Anterior cingulate cortex (tissue), 58 donors: Measurements from ENCODE around the gene TDRKH.
A peak's percentile ranks its signal among the peaks of the same experiment; 100 is the strongest.
"Not testable (repeated sequence)": the region's sequence is repeated elsewhere in the genome, so short reads cannot be mapped to it uniquely, and the experiment has no call there.

ENCODE experiments used
- DNase-seq, 58 donors: peaks; one replicate each; lab custom pipeline; 2025; lab: John Stamatoyannopoulos, UW

The TDRKH gene

GRCh38 chr1:151774256-151774922, 15.9 kb downstream of the TDRKH start:
- no peak for DNase-seq

- peak in 1 of 58 donors; percentile 12 for DNase-seq
Observed at GRCh38 chr1:151773702-151774101, 16.6 kb downstream of the TDRKH start.

- not testable (repeated sequence) for DNase-seq
Observed at GRCh38 chr1:151769270-151769669, 21.0 kb downstream of the TDRKH start.

- DNase-seq = not testable (repeated sequence)
Observed at GRCh38 chr1:151768351-151769066, 21.8 kb downstream of the TDRKH start.

- DNase-seq = peak in 1 of 58 donors; percentile 3
Observed at GRCh38 chr1:151763990-151764389, 26.3 kb downstream of the TDRKH start.

- peak; percentile 21 to 88 (median 72) for DNase-seq
Observed at GRCh38 chr1:151762941-151763921, 27.1 kb downstream of the TDRKH start, which contains the start of gene MRPL9. Gene MRPL9 (minus strand): TSS chr1:151763496. CDS start chr1:151763479, 17 bp downstream.

- DNase-seq = no peak
Observed at GRCh38 chr1:151760597-151761385, 29.5 kb downstream of the TDRKH start.

- no peak for DNase-seq
Observed at GRCh38 chr1:151759241-151759640, 31.1 kb downstream of the TDRKH start.

GRCh38 chr1:151756291-151756690, 34.0 kb downstream of the TDRKH start:
- no peak for DNase-seq

- DNase-seq = no peak
Observed at GRCh38 chr1:151741516-151741915, 48.8 kb downstream of the TDRKH start.

GRCh38 chr1:151739590-151740355, 50.5 kb downstream of the TDRKH start:
- no peak for DNase-seq

GRCh38 chr1:151737479-151737878, 52.8 kb downstream of the TDRKH start:
- no peak for DNase-seq

- DNase-seq = no peak
Observed at GRCh38 chr1:151737026-151737425, 53.3 kb downstream of the TDRKH start.

GRCh38 chr1:151733995-151734394, 56.3 kb downstream of the TDRKH start:
- DNase-seq = not testable (repeated sequence)

GRCh38 chr1:151733126-151733525, 57.2 kb downstream of the TDRKH start:
- DNase-seq = no peak

GRCh38 chr1:151729966-151730291, 60.4 kb downstream of the TDRKH start:
- DNase-seq = no peak

GRCh38 chr1:151729157-151729965, 60.9 kb downstream of the TDRKH start:
- DNase-seq = no peak
